Measurements from ENCODE around the gene FBXL15.

Gene FBXL15

DNA sequence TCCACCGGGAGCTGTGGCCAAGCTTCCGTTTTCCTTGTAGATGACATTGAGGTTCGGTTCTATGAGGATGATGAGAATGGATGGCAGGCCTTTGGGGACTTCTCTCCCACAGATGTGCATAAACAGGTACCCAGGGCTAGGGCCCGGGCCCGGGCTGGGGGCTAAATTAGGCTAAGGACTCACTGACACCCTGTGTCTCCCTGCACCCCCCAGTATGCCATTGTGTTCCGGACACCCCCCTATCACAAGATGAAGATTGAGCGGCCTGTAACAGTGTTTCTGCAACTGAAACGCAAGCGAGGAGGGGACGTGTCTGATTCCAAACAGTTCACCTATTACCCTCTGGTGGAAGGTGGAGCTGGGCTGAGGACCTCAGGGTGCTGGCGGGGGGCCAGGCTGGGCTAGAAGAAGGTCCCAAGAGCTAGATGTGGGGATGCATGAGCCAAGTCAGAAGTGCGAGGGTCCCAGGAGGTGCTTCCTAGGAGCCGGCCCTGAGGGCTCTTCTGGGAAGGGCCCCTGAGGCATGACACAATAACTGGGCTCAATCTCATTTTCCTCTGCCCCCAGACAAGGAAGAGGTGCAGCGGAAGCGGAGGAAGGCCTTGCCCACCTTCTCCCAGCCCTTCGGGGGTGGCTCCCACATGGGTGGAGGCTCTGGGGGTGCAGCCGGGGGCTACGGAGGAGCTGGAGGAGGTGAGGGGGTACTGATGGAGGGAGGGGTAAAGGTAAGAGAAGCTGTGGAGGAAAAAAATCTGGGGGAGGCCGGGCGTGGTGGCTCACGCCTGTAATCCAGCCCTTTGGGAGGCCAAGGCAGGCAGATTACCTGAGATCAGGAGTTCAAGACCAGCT lies 22.2 kb upstream of the FBXL15 start:
- Histone ChIP-seq H3K9ac (ENCODE audit: low read length in 2 of 2) (peak overlapping the region; percentile 29 to 46), H3K27ac (ENCODE audit: low read length) (peak overlapping the region; percentile 100), H3K27me3 (ENCODE audit: control insufficient read depth in 1 of 2, insufficient read depth in 2 of 2, low read length in 2 of 2) (no peaks in the 10 kb centered on the region), H3K9me3 (ENCODE audit: control insufficient read depth in 2 of 2, low read length in 2 of 2) (no peaks in the 10 kb centered on the region), H3K4me3 (ENCODE audit: low read length in 2 of 2) (peak overlapping the region; percentile 9 to 71), H3K36me3 (ENCODE audit: control insufficient read depth in 2 of 2, insufficient read depth in 2 of 2, low read length in 2 of 2) (peaks cover 30 to 35% of the 10 kb centered on the region in 2 donors), H3K4me1 (ENCODE audit: control insufficient read depth, insufficient read depth, low read length) (peaks cover 87% of the 10 kb centered on the region)

- H3K9ac ChIP-seq (ENCODE audit: low read length in 2 of 2) = peak overlapping the region; percentile 46 to 72
- H3K27me3 ChIP-seq (ENCODE audit: control insufficient read depth in 1 of 2, insufficient read depth in 2 of 2, low read length in 2 of 2) = no peaks in the 10 kb centered on the region
- peaks cover 91% of the 10 kb centered on the region for H3K4me1 ChIP-seq (ENCODE audit: control insufficient read depth, insufficient read depth, low read length)
Observed at GRCh38 chr10:102399217-102400021, 21.2 kb upstream of the FBXL15 start.

DNA sequence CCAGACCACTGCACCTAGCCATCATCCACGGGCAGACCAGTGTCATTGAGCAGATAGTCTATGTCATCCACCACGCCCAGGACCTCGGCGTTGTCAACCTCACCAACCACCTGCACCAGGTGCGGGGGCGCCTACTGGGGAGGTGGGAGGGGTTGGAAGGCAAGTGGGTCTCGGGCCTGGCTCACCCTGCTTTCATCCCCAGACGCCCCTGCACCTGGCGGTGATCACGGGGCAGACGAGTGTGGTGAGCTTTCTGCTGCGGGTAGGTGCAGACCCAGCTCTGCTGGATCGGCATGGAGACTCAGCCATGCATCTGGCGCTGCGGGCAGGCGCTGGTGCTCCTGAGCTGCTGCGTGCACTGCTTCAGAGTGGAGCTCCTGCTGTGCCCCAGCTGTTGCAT lies 20.6 kb upstream of the FBXL15 start:
- Histone ChIP-seq H3K27ac (ENCODE audit: low read length) (peak overlapping the region; percentile 100), H3K9me3 (ENCODE audit: control insufficient read depth in 2 of 2, low read length in 2 of 2) (no peaks in the 10 kb centered on the region), H3K4me1 (ENCODE audit: control insufficient read depth, insufficient read depth, low read length) (peaks cover 91% of the 10 kb centered on the region), H3K9ac (ENCODE audit: low read length in 2 of 2) (peak overlapping the region; percentile 4 to 72), H3K36me3 (ENCODE audit: control insufficient read depth in 2 of 2, insufficient read depth in 2 of 2, low read length in 2 of 2) (peaks cover 34 to 43% of the 10 kb centered on the region in 2 donors), H3K27me3 (ENCODE audit: control insufficient read depth in 1 of 2, insufficient read depth in 2 of 2, low read length in 2 of 2) (no peaks in the 10 kb centered on the region), H3K4me3 (ENCODE audit: low read length in 2 of 2) (peak overlapping the region; percentile 52 to 71)

More at GRCh38 chr10:102399217-102400021, 21.2 kb upstream of the FBXL15 start:
- Histone ChIP-seq H3K36me3 (ENCODE audit: control insufficient read depth in 2 of 2, insufficient read depth in 2 of 2, low read length in 2 of 2) (peaks cover 34 to 41% of the 10 kb centered on the region in 2 donors), H3K4me3 (ENCODE audit: low read length in 2 of 2) (peak overlapping the region; percentile 52 to 71), H3K9me3 (ENCODE audit: control insufficient read depth in 2 of 2, low read length in 2 of 2) (no peaks in the 10 kb centered on the region), H3K27ac (ENCODE audit: low read length) (peak overlapping the region; percentile 100)

GRCh38 chr10:102400598-102401341 lies 19.9 kb upstream of the FBXL15 start:
- peak overlapping the region; percentile 100 for H3K27ac ChIP-seq (ENCODE audit: low read length)
- peaks cover 34 to 43% of the 10 kb centered on the region in 2 donors for H3K36me3 ChIP-seq (ENCODE audit: control insufficient read depth in 2 of 2, insufficient read depth in 2 of 2, low read length in 2 of 2)
- no peak overlapping the region for H3K9ac ChIP-seq (ENCODE audit: low read length in 2 of 2)
- no peaks in the 10 kb centered on the region for H3K27me3 ChIP-seq (ENCODE audit: control insufficient read depth in 1 of 2, insufficient read depth in 2 of 2, low read length in 2 of 2)
- peaks cover 96% of the 10 kb centered on the region for H3K4me1 ChIP-seq (ENCODE audit: control insufficient read depth, insufficient read depth, low read length)
- no peaks in the 10 kb centered on the region for H3K9me3 ChIP-seq (ENCODE audit: control insufficient read depth in 2 of 2, low read length in 2 of 2)
- H3K4me3 ChIP-seq (ENCODE audit: low read length in 2 of 2) = no peak overlapping the region

DNA sequence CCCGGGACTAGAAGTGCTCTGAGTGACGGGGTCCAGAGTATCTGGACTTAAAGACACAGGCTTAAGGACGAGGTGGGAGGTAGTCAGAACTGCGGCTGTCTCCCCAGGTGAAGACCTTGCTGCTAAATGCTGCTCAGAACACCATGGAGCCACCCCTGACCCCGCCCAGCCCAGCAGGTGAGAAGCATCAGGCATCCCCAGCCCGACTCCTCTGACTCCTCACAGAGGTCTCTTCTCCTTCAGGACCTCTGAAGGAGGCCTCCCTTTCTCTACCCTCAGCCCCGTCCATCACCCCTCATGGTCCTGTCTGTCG lies 19.3 kb upstream of the FBXL15 start:
- H3K27ac ChIP-seq (ENCODE audit: low read length) = peak overlapping the region; percentile 100
- H3K9ac ChIP-seq (ENCODE audit: low read length in 2 of 2) = peak overlapping the region in 1 of 2 donors; percentile 29
- H3K4me1 ChIP-seq (ENCODE audit: control insufficient read depth, insufficient read depth, low read length) = peaks cover 96% of the 10 kb centered on the region
- H3K27me3 ChIP-seq (ENCODE audit: control insufficient read depth in 1 of 2, insufficient read depth in 2 of 2, low read length in 2 of 2) = no peaks in the 10 kb centered on the region
- H3K36me3 ChIP-seq (ENCODE audit: control insufficient read depth in 2 of 2, insufficient read depth in 2 of 2, low read length in 2 of 2) = peaks cover 34 to 43% of the 10 kb centered on the region in 2 donors
- H3K9me3 ChIP-seq (ENCODE audit: control insufficient read depth in 2 of 2, low read length in 2 of 2) = no peaks in the 10 kb centered on the region
- no peak overlapping the region for H3K4me3 ChIP-seq (ENCODE audit: low read length in 2 of 2)

GRCh38 chr10:102401735-102402511 lies 18.7 kb upstream of the FBXL15 start:
- H3K9ac ChIP-seq (ENCODE audit: low read length in 2 of 2) = peak overlapping the region; percentile 29 to 51
- peak overlapping the region in 1 of 2 donors; percentile 22 for H3K4me3 ChIP-seq (ENCODE audit: low read length in 2 of 2)
- H3K36me3 ChIP-seq (ENCODE audit: control insufficient read depth in 2 of 2, insufficient read depth in 2 of 2, low read length in 2 of 2) = peaks cover 32 to 41% of the 10 kb centered on the region in 2 donors
- H3K27ac ChIP-seq (ENCODE audit: low read length) = peak overlapping the region; percentile 100
- H3K9me3 ChIP-seq (ENCODE audit: control insufficient read depth in 2 of 2, low read length in 2 of 2) = no peaks in the 10 kb centered on the region
- peaks cover 92% of the 10 kb centered on the region for H3K4me1 ChIP-seq (ENCODE audit: control insufficient read depth, insufficient read depth, low read length)
- no peaks in the 10 kb centered on the region for H3K27me3 ChIP-seq (ENCODE audit: control insufficient read depth in 1 of 2, insufficient read depth in 2 of 2, low read length in 2 of 2)

DNA sequence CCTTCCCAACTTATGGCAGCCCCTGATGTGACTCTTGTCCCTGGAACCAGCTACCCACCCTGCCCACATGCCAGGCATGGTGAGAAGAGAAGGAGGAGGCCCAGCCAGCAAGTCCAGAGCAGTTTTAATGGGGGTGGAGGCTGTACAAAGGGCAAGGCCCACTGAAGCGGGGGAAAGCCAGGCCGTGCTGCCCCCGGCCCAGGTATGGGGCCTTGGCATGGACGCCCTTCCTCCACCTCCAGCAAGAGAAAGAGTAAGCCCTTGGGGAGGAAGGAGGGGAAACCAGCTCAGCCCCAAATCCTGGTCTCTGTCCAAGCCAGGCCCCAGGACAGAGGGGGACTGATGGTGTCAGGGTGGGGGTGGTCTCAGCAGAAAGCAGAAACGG lies 18.1 kb upstream of the FBXL15 start:
- Histone ChIP-seq H3K27me3 (ENCODE audit: control insufficient read depth in 1 of 2, insufficient read depth in 2 of 2, low read length in 2 of 2) (no peaks in the 10 kb centered on the region), H3K36me3 (ENCODE audit: control insufficient read depth in 2 of 2, insufficient read depth in 2 of 2, low read length in 2 of 2) (peaks cover 30 to 38% of the 10 kb centered on the region in 2 donors), H3K9me3 (ENCODE audit: control insufficient read depth in 2 of 2, low read length in 2 of 2) (no peaks in the 10 kb centered on the region), H3K4me1 (ENCODE audit: control insufficient read depth, insufficient read depth, low read length) (peaks cover 87% of the 10 kb centered on the region), H3K27ac (ENCODE audit: low read length) (peak overlapping the region; percentile 100), H3K9ac (ENCODE audit: low read length in 2 of 2) (peak overlapping the region; percentile 36 to 51), H3K4me3 (ENCODE audit: low read length in 2 of 2) (no peak overlapping the region)

GRCh38 chr10:102403115-102403514 lies 17.5 kb upstream of the FBXL15 start:
- Histone ChIP-seq H3K27ac (ENCODE audit: low read length) (peak overlapping the region; percentile 100), H3K9ac (ENCODE audit: low read length in 2 of 2) (peak overlapping the region; percentile 51 to 58), H3K4me3 (ENCODE audit: low read length in 2 of 2) (peak overlapping the region in 1 of 2 donors; percentile 8), H3K27me3 (ENCODE audit: control insufficient read depth in 1 of 2, insufficient read depth in 2 of 2, low read length in 2 of 2) (peaks cover 3 to 4% of the 10 kb centered on the region in 2 donors), H3K36me3 (ENCODE audit: control insufficient read depth in 2 of 2, insufficient read depth in 2 of 2, low read length in 2 of 2) (peaks cover 26 to 32% of the 10 kb centered on the region in 2 donors), H3K9me3 (ENCODE audit: control insufficient read depth in 2 of 2, low read length in 2 of 2) (no peaks in the 10 kb centered on the region), H3K4me1 (ENCODE audit: control insufficient read depth, insufficient read depth, low read length) (peaks cover 87% of the 10 kb centered on the region)

GRCh38 chr10:102404361-102405107 lies 16.1 kb upstream of the FBXL15 start:
- Histone ChIP-seq H3K36me3 (ENCODE audit: control insufficient read depth in 2 of 2, insufficient read depth in 2 of 2, low read length in 2 of 2) (peaks cover 21 to 31% of the 10 kb centered on the region in 2 donors), H3K27me3 (ENCODE audit: control insufficient read depth in 1 of 2, insufficient read depth in 2 of 2, low read length in 2 of 2) (peaks cover 3 to 5% of the 10 kb centered on the region in 2 donors), H3K27ac (ENCODE audit: low read length) (peak overlapping the region; percentile 100), H3K4me1 (ENCODE audit: control insufficient read depth, insufficient read depth, low read length) (peaks cover 79% of the 10 kb centered on the region), H3K9me3 (ENCODE audit: control insufficient read depth in 2 of 2, low read length in 2 of 2) (no peaks in the 10 kb centered on the region), H3K4me3 (ENCODE audit: low read length in 2 of 2) (no peak overlapping the region), H3K9ac (ENCODE audit: low read length in 2 of 2) (peak overlapping the region in 1 of 2 donors; percentile 36)
